Activated gamma-delta T cell treated with anti-CD3 and anti-CD28 coated beads, Interleukin-2, amount 50 U/mL, for 16 hours (primary cell): Measurements from ENCODE around the gene IER2.
"Not testable (repeated sequence)": the region's sequence is repeated elsewhere in the genome, so short reads cannot be mapped to it uniquely, and the experiment has no call there.

Source experiments
- DNase-seq: peaks from one replicate; pipeline ENCODE4 v3.0.0-alpha.2; 2020; ENCODE audit warnings: low read depth

Gene IER2

GRCh38 chr19:13138171-13138915, 11.9 kb upstream of the IER2 start:
- no peak for DNase-seq

GRCh38 chr19:13138916-13139198, 11.4 kb upstream of the IER2 start:
- DNase-seq = no peak

GRCh38 chr19:13139633-13140311, 10.4 kb upstream of the IER2 start:
- no peak for DNase-seq

GRCh38 chr19:13146763-13147563, 3.2 kb upstream of the IER2 start:
- no peak for DNase-seq

GRCh38 chr19:13149173-13149627, 1.0 kb upstream of the IER2 start:
- DNase-seq = not testable (repeated sequence)

GRCh38 chr19:13149628-13150186, 504 bp upstream of the IER2 start:
- no peak for DNase-seq

- DNase-seq = no peak
Measured at GRCh38 chr19:13150931-13151604, 857 bp downstream of the IER2 start.

- DNase-seq = peak; percentile 94
Measured at GRCh38 chr19:13151605-13152355, 1.6 kb downstream of the IER2 start.

GRCh38 chr19:13152356-13152973, 2.3 kb downstream of the IER2 start:
- no peak for DNase-seq

GRCh38 chr19:13152974-13153568, 2.9 kb downstream of the IER2 start:
- DNase-seq = peak; percentile 96

- DNase-seq = no peak
Measured at GRCh38 chr19:13153569-13154240, 3.5 kb downstream of the IER2 start.

GRCh38 chr19:13154241-13154778, 4.1 kb downstream of the IER2 start:
- DNase-seq = peak; percentile 47

GRCh38 chr19:13154911-13155471, 4.8 kb downstream of the IER2 start:
- peak; percentile 70 for DNase-seq

GRCh38 chr19:13155472-13156359, 5.5 kb downstream of the IER2 start:
- DNase-seq = peak; percentile 73

- DNase-seq = no peak
Measured at GRCh38 chr19:13159713-13160112, 9.5 kb downstream of the IER2 start.

- DNase-seq = no peak
Measured at GRCh38 chr19:13160557-13160956, 10.3 kb downstream of the IER2 start.

GRCh38 chr19:13162724-13163608, 12.8 kb downstream of the IER2 start:
- DNase-seq = peak; percentile 66
